WERI-Rb-1 (cell line): ENCODE data around the gene GRK6.

Experiments
- DNase-seq: peaks from one replicate; pipeline ENCODE4 v3.0.0-alpha.2; 2020
- H3K27ac ChIP-seq: fragments of 250-450 bp; sonication (Bioruptor Pico); 2 replicates; pipeline ENCODE4 v1.5.1; 2020; ENCODE audit warnings: mild to moderate bottlenecking, moderate library complexity
- H3K27me3 ChIP-seq: fragments of 250-450 bp; sonication (Bioruptor Pico); 2 replicates; pipeline ENCODE4 v1.5.1; 2021; ENCODE audit warnings: mild to moderate bottlenecking, low read depth, moderate library complexity; ENCODE audit not compliant: insufficient read depth, severe bottlenecking
- H3K36me3 ChIP-seq: fragments of 250-450 bp; sonication (Bioruptor Pico); 2 replicates; pipeline ENCODE4 v1.5.1; 2020; ENCODE audit warnings: mild to moderate bottlenecking, moderate library complexity
- H3K4me3 ChIP-seq: 2 replicates; pipeline ENCODE4 v1.5.1; 2011; ENCODE audit warnings: low read depth, mild to moderate bottlenecking, control low read depth, low read length
- H3K9me3 ChIP-seq: fragments of 250-450 bp; sonication (Bioruptor Pico); 2 replicates; pipeline ENCODE4 v1.5.1; 2021; ENCODE audit warnings: mild to moderate bottlenecking, moderate library complexity; ENCODE audit not compliant: severe bottlenecking
- TF ChIP-seq, protein P1 (sequence below): IDR thresholded peaks from 2 replicates; pipeline ENCODE4 v1.5.1; 2011; ENCODE audit warnings: low read depth, mild to moderate bottlenecking, control low read depth, inconsistent platforms, low read length

GRK6 gene

DNA sequence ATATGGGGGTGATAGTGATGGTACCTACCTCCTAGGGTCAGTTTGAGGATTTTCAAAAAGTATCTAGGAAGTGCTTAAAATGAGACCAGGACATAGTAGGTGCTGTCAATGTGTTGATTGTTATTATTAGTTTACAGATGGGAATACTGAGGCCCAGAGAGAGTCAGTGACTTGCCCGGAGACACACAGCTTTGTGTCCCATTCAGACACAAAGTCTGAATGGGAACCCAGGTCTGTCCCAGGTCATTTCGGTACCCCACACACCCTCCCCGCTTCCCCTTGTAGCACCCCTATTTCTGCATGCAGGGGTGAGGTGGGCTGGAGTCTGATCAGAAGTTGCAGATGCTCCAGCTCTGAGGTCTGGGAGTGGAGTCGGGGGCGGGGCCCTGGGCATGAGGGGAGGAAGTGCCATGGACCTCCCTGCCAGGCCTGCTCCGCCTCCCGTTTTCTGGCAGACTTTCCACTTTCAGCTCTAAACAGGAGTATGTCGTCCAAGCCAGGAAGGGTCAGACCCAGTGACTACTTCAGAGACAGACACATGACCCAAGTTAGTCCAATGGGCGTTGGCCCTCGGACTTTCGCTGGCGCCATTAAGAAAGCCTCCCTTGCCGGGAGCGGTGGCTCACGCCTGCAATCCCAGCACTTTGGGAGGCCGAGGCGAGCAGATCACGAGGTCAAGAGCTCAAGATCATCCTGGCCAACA lies 50.2 kb downstream of the GRK6 start:
- H3K9me3 ChIP-seq: no peaks in the 10 kb centered on the region
- no peak for DNase-seq
- H3K36me3 ChIP-seq: peaks cover 6% of the 10 kb centered on the region
- TF ChIP-seq, protein P1, sequence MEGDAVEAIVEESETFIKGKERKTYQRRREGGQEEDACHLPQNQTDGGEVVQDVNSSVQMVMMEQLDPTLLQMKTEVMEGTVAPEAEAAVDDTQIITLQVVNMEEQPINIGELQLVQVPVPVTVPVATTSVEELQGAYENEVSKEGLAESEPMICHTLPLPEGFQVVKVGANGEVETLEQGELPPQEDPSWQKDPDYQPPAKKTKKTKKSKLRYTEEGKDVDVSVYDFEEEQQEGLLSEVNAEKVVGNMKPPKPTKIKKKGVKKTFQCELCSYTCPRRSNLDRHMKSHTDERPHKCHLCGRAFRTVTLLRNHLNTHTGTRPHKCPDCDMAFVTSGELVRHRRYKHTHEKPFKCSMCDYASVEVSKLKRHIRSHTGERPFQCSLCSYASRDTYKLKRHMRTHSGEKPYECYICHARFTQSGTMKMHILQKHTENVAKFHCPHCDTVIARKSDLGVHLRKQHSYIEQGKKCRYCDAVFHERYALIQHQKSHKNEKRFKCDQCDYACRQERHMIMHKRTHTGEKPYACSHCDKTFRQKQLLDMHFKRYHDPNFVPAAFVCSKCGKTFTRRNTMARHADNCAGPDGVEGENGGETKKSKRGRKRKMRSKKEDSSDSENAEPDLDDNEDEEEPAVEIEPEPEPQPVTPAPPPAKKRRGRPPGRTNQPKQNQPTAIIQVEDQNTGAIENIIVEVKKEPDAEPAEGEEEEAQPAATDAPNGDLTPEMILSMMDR: no peak
- H3K27me3 ChIP-seq: no peaks in the 10 kb centered on the region
- no peak overlapping the region for H3K4me3 ChIP-seq
- no peak overlapping the region for H3K27ac ChIP-seq

DNA sequence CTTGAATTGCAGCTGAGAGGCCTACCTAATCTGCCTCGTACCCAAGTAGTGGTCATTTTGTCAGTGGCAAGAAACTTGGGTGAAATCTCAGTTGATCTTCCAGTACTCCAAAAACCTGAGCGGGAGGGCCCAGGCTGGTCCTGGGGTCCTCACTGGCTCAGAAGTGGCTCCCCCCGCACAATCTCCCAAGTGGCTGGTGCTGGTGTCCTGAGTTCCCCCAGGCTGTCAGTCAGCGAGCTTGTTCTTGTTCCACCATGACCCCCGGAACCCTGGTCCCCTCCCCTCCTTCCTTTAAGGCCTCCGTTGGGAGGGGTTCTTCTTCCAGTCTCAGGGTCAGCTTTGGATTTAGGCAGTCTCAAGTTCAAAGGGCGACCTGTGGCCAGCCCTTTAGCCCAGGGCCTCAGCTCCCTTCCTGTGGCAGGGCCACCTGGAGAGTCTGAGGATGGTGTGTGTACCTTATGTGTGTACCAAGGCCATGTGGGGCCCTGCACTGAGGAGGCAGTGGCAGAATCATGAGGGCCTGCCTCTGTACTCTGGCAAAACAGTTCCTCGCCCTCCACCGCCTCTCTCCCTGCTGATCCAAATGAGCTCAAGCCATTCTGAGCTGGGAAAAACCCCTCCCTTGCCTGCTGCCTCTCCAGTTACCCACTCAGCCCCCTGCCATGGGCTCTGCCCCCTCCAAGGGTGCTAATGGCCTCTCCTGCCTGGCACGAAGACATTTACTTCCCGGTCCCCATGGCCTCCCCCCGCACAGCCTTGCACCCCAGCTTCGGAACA lies 51.4 kb downstream of the GRK6 start:
- Histone ChIP-seq H3K27me3 (no peaks in the 10 kb centered on the region), H3K4me3 (no peak overlapping the region), H3K36me3 (no peaks in the 10 kb centered on the region), H3K9me3 (no peaks in the 10 kb centered on the region), H3K27ac (no peak overlapping the region)
- TF ChIP-seq, protein P1: no peak
- DNase-seq: no peak

DNA sequence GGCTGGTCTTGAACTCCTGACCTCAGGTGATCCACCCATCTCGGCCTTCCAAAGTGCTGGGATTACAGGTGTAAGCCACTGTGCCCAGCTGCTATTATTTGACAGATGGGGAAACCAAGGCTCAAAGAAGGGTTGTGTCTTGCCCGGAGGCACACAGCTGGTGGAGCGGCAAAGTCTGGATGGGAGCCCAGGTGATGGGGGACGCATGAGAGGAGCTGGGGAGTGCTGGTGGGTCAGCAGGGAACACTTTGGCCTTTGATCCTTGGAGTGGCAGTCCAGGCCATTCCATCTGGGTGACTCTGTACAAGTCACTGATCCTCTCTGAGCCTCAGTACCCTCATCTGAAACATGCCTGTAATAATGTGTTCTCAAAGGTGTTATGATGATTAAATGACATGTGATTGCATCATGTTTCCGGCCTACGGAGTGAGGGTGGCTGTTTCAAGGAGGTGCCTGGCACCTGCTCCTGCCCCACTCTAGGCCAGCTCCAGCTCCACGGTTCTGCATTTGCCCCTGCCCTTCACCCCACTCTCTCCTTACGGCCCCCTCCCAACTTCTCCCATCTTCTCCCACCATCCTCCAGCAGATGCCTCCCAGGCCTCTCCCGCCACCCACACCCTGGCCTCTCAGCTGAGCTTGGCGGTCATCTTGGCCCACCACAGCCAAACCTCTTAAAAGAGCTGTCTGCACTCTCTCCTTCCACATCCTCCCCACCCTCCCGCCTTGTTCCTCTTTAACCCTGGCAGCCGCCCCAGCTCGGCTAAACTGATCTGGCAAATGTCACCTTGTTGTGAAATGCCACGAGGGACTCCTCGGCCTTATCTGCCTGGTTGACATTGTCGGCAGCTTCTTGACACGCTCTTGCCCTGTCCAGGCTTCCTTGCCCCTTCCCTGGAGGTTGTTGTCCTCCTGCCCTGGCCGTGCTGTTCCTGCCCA lies 52.5 kb downstream of the GRK6 start:
- Histone ChIP-seq H3K27ac (no peak overlapping the region), H3K4me3 (no peak overlapping the region), H3K27me3 (no peaks in the 10 kb centered on the region), H3K9me3 (no peaks in the 10 kb centered on the region), H3K36me3 (no peaks in the 10 kb centered on the region; the same call in 1 of the 2 replicates)
- TF ChIP-seq, protein P1: no peak
- DNase-seq: no peak

DNA sequence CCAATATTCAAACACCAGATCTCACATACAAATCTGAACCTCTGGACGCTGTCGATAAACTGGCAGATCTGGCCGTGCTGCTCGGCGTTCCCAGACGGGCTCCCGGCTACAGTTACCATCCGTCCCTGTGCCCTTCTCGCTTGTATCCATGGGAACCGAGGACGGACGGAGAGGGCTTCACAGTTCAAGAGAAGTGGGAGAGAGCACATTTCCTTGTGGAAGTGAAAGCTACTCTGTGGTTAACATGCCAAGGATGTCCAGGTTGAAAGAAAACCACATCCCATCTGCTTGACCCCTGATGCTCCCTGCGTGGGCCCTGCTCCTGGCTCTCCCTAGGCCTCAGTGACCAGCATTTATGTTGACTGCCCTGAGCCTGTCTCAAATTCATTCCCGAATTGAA lies 53.3 kb downstream of the GRK6 start:
- Histone ChIP-seq H3K9me3 (no peaks in the 10 kb centered on the region), H3K36me3 (no peaks in the 10 kb centered on the region; the same call in 1 of the 2 replicates), H3K4me3 (no peak overlapping the region), H3K27ac (no peak overlapping the region), H3K27me3 (no peaks in the 10 kb centered on the region)
- TF ChIP-seq, protein P1: no peak
- no peak for DNase-seq

DNA sequence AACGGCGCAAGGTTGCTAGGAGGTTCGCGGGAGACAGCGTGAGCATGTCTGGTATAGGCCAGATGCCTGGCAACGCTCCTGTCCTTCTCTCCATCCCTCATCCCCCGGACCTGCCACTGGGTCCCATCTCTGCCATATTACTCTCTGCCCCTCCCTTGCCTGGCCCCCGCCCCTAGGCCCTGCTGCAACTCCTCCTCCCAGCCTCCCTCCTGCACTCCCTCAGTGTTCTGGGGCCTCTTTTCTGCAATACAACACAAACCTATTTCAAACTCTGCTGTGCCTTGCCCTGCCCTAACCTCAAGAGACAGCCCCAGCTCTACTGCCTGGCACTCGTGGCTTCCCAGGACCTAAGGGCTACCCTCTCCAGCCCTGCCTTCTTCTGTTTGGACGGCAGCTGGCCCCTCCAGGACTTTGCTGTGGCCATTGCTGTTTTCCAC lies 55.9 kb downstream of the GRK6 start:
- Histone ChIP-seq H3K27ac (no peak overlapping the region), H3K27me3 (no peaks in the 10 kb centered on the region), H3K4me3 (no peak overlapping the region), H3K36me3 (no peaks in the 10 kb centered on the region; the same call in none of the 2 replicates), H3K9me3 (no peaks in the 10 kb centered on the region)
- TF ChIP-seq, protein P1: no peak
- no peak for DNase-seq
